ENCODE data around the gene TBL2. TPM values are rescaled to one million over a fixed set of nuclear protein-coding genes. Genes with fewer than 3 reads are reported as not detected.
"Not testable (repeated sequence)": the region's sequence is repeated elsewhere in the genome, so short reads cannot be mapped to it uniquely, and the experiment has no call there.

TBL2 gene
- polyA plus RNA-seq, 3 donors = 10.0 to 35.3 (median 20.5) TPM

DNA sequence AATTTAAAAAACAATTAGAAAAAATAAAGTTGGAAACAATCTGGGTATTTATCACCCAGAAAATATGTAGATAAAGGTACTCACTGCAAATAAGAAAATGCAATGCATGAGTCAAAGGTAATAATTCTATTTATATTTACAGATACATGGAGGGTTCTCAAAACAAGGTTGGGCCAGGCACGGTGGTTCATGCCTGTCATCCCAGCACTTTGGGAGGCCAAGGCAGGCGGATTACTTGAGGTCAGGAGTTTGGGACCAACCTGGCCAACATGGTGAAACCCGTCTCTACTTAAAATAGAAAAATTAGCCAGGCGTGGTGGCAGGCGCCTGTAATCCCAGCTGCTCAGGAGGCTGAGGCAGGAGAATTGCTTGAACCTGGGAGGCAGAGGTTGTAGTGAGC, 28.3 kb downstream of the TBL2 start:
- 89 to 91% (median 89%) methylated on average over 5 of the region's 5 CpGs for WGBS, 3 donors
- not testable (repeated sequence) for H3K27ac ChIP-seq (ENCODE audit: low read depth, low read length)

DNA sequence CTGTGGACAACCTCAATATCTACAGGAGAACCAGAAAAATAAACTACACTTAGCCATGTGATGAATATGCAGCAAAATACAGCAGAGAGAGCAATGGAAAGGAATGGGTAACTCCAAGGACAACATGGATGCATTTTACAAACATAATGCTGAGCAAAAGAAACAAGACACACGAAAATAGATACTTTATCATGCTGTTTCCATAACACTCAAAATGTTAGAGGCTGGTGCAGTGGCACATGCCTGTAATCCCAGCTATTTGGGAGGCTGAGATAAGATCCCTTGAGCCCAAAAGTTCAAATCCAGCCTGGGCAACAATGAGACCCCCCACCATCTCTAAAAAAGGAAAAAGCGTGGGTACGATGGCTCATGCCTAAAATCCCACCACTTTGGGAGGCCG, 29.2 kb downstream of the TBL2 start:
- no peak overlapping the region for H3K27ac ChIP-seq (ENCODE audit: low read depth, low read length)
- WGBS, 3 donors = 74 to 91% (median 90%) methylated on average over 4 of the region's 4 CpGs

DNA sequence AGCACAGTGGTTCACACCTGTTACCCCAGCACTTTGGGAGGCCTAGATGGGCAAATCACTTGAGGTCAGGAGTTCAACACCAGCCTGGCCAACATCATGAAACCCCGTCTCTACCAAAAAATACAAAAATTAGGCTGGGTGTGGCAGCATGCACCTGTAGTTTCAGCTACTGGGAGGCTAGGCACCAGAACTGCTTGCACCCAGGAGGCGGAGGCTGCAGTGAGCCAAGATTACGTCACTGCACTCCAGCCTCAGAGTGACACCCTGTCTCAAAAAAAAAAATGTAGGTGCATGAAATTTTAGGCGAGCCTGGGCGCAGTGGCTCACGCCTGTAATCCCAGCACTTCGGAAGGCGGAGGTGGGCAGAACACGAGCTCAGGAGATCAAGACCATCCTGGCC, 30.5 kb downstream of the TBL2 start:
- no peak overlapping the region for H3K27ac ChIP-seq (ENCODE audit: low read depth, low read length)
- WGBS, 3 donors = 91 to 93% (median 91%) methylated on average over 9 of the region's 9 CpGs

DNA sequence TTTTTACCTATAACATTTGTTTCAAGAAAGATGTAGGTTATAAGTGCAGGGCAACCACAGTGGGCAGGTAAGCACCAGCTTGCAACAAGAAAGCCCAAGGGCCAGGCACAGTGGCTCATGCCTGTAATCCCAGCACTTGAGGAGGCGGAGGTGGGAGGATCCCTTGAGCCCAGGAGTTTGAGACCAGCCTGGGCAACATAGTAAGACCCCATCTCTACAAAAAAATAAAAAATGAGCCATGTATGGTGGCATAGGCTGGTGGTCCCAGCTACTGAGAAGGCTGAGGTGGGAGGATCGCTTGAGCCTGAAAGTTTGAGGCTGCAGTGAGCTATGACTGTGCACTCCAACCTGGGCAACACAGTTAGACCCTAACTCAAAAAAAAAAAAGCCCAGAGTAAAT, 33.7 kb downstream of the TBL2 start:
- no peak overlapping the region for H3K27ac ChIP-seq (ENCODE audit: low read depth, low read length)
- WGBS, 3 donors = 98 to 100% (median 98%) methylated on average over 2 of the region's 2 CpGs

DNA sequence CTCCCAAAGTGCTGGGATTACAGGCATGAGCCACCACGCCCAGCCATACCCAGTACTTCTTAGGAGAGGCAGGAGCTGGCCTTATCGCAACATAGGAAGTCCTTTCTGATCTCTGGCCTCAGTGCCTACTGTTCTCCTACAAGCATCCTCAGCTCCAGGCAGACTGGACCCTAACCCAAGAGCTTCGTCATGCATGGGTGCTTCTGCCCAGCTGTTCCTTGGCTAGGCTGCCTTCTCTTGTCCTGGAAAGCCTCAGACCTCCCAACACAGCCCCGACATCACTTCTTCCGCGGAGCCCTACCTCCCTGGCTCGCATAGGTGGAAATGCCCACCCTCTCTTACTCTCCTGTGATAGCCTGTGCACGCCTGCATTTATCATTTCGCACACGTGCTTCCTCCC, 36.7 kb downstream of the TBL2 start:
- H3K27ac ChIP-seq (ENCODE audit: low read depth, low read length) = no peak overlapping the region
- WGBS, 3 donors = 91 to 95% (median 95%) methylated on average over 10 of the region's 10 CpGs

DNA sequence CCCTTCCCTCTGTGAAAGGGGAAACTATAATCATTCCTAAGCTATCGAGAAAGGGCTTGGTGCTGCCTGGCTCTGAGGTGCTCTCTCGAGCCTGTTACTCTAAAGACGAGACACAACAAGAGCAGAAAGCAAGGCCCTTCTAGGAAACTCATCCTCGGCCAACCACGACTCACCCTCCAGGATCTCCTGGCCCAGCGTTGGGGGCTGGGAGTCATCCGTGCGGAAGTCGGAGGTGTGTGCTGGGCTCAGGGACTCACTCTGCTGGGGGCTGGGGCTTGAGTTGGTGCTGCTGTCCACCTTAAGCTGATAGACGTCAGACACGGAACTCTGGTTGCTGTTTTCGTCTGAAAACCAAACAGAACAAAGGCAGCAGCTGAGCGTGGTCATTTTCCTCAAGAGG, 38.7 kb downstream of the TBL2 start:
- WGBS, 3 donors = 92 to 95% (median 93%) methylated on average over 13 of the region's 13 CpGs

DNA sequence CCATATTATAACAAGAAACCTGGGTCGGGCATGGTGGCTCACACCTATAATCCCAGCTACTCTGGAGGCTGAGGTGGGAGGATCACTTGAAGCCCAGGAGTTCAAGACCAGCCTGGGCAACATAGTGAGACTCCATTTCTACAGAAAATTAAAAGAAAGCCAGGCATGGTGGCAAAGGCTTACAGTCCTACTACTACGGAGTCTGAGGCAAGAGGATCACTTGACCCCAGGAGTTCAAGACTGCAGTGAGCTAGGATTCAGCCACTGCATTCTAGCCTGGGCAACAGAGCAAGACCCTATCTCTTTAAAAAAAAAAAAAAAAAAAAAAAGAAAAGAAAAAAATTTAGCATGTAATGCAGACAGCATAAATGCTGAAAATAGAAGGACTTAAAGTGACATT, 39.9 kb downstream of the TBL2 start:
- not testable (repeated sequence) for H3K27ac ChIP-seq (ENCODE audit: low read depth, low read length)
- 94 to 100% (median 95%) methylated on average over 2 of the region's 2 CpGs for WGBS, 3 donors

More for the DNA sequence above, 38.7 kb downstream of the TBL2 start:
- H3K27ac ChIP-seq (ENCODE audit: low read depth, low read length) = no peak overlapping the region

DNA sequence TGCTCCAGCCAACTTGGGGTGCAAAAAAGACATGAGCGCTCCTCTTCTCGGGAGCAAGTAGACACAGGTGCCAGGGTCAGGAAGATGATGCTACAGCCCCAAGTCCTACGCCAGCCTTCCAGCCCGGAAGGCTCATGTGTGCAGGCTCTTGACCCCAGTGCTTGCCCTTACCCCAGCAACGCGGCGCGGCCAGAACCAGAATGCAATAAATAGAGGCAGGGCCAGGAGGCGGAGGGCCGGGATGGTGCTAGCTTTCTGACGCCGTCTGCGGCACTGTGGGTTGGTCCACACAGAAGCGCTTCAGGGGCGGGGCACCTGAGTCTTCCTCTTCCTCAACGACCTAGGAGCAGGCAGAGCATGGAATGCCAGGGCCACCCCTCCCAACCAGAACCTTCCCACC, 41.3 kb downstream of the TBL2 start:
- WGBS, 3 donors = 93 to 95% (median 94%) methylated on average over 15 to 16 of the region's 16 CpGs
- H3K27ac ChIP-seq (ENCODE audit: low read depth, low read length) = no peak overlapping the region

DNA sequence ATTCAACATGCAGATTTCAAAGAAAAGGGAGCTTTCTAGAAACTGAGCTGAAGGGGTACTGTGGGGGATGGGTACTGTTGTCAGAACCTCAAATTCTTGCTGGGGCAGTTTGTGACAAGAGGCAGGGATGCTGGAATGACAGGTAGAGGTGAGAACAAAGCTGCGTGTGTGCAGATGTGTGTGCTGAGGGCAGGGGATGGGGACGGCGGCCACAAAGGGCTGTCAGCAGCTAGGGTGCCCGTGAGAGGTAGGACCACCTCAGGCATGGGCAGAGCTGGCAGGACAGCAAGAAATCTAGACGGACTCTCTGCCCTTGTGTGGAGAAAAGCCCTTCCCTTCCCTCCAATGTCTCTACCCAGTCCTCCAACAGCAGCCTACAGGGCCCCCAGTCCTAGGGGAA, 41.9 kb downstream of the TBL2 start:
- H3K27ac ChIP-seq (ENCODE audit: low read depth, low read length) = no peak overlapping the region
- WGBS, 3 donors = 76 to 86% (median 85%) methylated on average over 5 of the region's 5 CpGs

DNA sequence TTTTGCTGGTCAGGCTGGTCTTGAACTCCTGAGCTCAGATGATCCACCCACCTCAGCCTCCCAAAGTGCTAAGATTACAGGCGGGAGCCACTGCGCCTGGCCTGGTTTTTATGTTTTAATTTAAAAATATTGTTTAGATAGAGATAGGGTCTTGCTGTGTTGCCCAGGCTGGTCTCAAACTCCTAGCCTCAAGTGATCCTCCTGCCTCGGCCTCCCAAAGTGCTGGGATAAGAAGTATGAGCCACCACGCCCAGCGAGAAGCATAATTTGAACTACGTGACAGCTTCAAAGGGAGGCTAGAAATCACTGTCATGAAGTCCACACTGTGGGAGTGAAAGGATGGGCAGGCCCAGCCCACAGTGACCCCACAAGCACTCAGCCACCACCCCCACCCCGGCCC, 42.5 kb downstream of the TBL2 start:
- 89 to 97% (median 96%) methylated on average over 7 of the region's 7 CpGs for WGBS, 3 donors
- not testable (repeated sequence) for H3K27ac ChIP-seq (ENCODE audit: low read depth, low read length)

DNA sequence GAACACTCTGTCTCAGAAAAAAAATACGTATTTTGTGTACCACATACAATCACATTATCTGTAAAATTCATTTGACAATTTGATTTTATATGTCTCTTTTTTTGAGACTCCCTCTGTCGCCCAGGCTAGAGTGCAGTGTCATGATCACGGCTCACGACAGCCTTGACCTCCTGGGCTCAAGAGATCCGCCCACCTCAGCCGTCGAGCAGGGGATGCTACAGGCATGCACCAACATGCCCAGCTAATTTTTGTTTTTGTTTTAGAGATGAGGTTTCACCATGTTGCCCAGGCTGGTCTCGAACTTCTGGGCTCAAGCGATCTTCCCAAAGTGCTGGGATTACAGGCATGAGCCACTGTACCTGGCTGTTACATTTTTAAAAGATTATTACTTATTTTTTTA, 44.6 kb downstream of the TBL2 start:
- no peak overlapping the region for H3K27ac ChIP-seq (ENCODE audit: low read depth, low read length)
- 83 to 88% (median 88%) methylated on average over 9 of the region's 9 CpGs for WGBS, 3 donors

DNA sequence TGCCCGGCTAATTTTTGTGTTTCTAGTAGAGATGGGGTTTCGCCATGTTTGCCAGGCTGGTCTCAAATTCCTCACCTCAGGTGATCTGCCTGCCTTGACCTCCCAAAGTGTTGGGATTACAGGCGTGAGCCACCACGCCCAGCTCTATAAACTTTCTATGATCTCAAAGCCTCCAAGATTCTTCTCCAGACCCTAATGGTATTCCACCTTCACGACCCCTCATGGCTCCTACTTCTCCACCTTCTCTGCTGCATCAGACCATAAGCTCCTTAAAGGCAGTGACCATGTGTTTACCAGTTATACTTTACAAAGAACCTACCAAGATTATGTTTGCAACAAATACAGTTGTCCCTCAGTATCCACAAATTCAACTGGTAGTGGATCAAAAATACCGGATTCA, 46.2 kb downstream of the TBL2 start:
- WGBS, 3 donors = 92 to 99% (median 96%) methylated on average over 6 of the region's 6 CpGs
- no peak overlapping the region for H3K27ac ChIP-seq (ENCODE audit: low read depth, low read length)

DNA sequence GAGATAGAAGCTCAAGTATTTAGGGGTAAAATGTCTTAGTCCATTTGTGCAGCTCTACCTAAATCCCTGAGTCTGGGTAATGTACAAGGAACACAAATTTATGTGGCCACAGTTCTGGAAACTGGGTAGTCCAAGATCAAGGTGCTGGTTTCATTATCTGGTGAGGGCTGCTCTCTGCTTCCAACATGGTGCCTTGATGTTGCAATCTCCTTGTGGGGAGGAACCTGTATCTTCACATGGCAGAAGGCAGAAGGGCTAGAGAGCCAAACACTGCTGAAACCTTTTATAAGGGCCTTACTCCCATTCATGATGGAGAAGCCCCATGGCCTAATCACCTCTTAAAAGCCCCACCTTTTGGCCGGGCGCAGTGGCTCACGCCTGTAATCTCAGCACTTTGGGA, 47.6 kb downstream of the TBL2 start:
- no peak overlapping the region for H3K27ac ChIP-seq (ENCODE audit: low read depth, low read length)
- WGBS, 3 donors = 88 to 98% (median 94%) methylated on average over 3 of the region's 3 CpGs

DNA sequence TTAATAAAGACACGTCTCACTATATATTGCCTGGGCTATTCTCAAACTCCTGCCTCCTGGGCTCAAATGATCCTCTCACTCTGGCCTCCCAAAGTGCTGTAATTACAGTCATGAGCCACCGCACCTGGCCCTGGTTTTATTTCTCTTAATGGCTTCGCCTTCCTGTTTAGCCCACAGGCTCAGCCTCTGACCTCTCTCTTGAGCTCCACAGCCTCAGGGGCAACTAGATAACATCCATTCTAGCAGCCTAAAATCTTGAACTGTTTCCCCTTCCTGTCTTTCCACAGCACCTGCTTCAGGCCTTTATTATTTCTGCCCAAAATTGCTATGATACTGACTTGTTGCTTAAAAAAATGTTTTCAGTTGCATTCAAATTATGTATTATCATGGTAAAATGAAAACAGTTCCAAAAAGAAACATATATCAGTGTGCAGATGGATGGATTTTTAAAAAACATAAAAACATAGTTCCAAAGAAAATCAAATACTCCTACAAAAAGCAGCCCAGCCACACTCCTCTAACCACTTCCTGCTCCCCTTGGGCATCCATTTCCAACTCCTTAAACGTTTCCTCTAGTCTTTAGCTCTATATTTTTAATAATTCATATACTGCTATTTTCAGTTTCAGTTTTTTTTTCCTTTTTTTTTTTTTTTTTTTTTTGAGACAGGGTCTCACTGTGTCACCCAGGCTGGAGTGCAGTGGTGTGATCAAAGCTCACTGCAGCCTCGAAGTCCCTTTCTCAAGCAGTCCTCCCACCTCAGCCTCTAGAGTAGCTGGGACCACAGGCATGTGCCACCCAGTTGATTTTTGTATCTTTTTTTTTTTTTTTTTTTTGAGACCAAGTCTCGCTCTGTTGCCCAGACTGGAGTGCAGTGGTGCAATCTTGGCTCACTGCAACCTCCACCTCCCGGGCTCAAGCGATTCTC, 51.2 kb downstream of the TBL2 start:
- WGBS, 3 donors = 56 to 79% (median 65%) methylated on average over 6 to 8 of the region's 8 CpGs
- no peak overlapping the region for H3K27ac ChIP-seq (ENCODE audit: low read depth, low read length)

DNA sequence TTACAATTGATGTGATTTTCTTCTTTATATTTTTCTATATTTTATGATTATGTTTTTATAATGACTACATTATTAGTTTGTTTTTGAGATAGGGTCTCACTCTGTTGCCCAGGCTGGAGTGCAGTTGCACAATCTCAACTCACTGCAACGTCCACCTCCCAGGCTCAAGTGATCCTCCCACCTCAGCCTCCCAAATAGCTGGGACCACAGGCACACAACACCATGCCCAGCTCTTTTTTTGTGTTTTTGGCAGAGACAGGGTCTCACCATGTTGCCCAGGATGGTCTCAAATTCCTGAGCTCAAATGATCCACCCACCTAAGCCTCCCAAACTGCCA, 52.3 kb downstream of the TBL2 start:
- not testable (repeated sequence) for H3K27ac ChIP-seq (ENCODE audit: low read depth, low read length)
- 48 to 54% (median 50%) methylated on average over 1 of the region's 1 CpG for WGBS, 3 donors

DNA sequence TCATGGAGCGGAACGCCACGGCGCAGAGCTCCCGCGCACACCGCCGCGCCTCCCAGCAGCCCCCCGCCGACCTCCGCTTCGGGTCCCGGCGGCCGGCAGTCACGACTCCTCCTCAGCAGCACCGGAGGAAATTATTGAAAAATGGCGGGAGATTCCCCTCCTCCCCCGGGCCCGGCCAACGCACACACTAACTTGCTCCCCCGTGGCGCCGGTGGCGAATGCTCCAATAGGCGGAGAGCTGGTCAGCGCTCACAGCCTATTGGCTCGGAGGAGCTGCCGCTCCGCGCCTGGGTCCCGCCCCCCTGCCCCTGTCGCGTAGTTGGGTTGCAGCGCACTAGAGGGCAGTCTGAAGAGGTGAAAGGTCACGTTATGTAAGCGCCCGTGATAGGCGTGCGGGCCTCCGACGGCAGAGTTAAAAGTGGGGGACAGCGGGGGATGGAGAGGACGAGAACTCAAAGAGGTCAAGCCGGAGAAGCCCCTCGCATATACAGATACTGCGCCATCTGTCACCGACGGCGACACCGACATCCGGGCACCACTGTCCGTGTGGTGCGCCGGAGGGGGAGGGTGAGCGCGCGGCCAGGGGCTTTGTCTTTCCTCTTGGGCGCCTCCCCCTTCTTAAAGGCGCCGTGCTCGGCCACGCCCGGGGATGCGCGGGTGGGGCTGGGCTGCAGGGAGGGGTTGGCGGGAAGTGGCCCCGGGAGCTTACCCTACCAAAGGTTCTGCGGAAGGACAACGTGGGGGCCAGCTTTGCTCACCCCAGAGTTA, 56.1 kb downstream of the TBL2 start, which contains the start of gene BAZ1B:
TSS of gene BAZ1B (minus strand) at position 189 of the 768 bp plus-strand sequence. CDS start 360 bp downstream, outside the sequence.
- WGBS, 3 donors = 0 to 1% (median 1%) methylated on average over 60 to 71 of the region's 71 CpGs
- H3K27ac ChIP-seq (ENCODE audit: low read depth, low read length) = peak within 1 kb of the TSS; percentile 73

DNA sequence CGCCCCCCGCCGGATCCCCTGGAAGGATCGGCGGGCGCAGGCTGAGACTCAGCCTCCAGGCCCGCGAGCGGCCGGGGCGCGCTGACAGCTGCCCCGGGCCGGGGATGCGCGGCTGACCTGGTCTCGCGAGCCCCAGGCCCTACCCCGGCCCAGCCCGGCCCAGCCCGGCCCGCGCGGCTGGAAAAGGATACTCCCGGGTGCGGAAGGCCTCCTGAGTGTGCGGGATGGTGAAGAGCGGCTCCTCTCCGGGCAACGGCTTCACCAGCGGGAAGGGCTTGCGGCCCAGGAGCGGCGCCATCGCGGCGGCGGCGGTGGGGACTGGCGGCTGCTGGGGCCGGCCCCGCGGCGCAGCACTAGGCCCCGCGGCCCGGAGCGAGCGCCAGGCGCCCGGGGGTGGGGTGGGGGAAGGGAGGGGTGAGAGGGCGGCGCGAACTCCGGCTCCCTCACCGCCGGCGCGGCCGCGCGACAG, 56.7 kb downstream of the TBL2 start:
- 0 to 1% (median 1%) methylated on average over 37 to 61 of the region's 62 CpGs for WGBS, 3 donors
- H3K27ac ChIP-seq (ENCODE audit: low read depth, low read length) = peak overlapping the region; percentile 19

DNA sequence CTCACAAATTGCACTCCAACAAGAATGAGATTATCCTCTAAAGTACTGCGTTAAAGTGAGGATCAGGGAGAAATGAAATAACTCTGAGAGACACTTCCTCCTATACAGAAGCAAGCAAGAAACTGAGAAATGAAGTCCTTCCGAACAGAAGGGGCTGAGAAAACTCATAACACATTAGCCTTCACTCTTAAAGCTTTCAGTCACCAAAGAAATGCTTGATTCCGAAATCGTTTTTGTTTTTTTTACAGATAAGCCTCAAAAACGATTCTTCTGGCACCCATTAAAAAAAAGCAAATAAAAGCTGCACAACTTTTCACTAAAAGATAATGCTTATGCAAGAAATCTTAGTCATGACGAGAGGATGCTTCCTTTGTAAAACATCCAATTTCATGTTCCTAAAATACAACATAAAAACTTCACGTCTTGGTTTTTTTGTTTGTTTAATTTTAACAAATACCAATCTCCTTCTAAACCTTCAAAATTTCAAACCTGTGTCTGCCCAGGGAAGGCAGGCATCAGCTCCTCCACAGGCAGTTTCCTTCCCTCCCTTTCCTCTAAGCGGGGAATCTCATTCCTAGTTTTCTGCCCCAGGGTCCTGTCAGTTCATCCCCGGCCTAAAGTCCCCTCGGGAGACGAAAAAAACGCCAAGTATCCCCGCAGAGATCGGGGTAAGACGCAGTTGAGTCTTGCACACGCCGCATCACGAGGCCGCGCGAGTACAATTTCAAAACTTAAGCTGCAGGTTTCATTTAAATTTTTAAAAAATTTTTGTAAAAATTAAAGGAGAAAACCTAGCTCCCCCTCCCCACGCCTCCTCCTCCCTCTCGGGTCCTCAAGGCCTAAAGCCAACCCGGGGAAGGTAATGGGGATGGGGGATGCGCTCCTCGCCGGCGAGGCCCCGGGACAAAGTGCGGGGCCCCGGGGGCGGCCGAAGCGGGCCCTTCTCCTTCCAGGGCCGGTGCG, 57.4 kb downstream of the TBL2 start:
- H3K27ac ChIP-seq (ENCODE audit: low read depth, low read length) = peak overlapping the region; percentile 73
- 0 to 1% (median 0%) methylated on average over 35 to 36 of the region's 36 CpGs for WGBS, 3 donors
